ENCODE results near the gene CCDC146.
"Not testable (repeated sequence)": the region's sequence is repeated elsewhere in the genome, so short reads cannot be mapped to it uniquely, and the experiment has no call there.

The CCDC146 gene

DNA sequence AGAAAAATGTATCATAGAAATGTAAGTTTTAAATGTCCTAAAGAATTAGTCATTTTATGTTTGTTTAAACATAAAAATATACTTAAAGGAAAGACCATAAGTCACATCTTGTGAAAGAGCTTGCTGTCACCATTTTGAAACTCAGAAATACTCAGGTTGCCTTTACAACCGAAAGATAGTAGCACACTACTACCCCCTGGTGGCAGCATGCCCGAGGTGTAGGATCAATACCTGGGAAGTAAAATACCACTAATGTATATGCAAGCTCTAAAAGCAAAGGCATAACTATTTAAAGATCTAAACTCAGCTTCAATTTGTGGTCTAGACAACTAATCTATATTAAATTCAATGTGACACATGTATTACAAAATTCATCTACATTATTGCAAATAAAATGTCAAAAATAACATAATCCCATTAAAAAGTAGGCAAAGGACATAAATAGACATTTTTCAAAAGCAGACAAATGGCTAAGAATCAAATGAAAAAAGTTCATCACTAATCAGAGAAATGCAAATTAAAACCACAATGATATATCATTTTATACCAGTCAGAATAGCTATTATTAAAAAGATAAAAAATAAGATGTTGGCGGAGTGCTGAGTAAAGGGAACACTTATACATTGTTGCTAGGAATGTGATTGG, 124.9 kb downstream of the CCDC146 start:
- peak; percentile 79 for DNase-seq (ENCODE audit: low read depth)

DNA sequence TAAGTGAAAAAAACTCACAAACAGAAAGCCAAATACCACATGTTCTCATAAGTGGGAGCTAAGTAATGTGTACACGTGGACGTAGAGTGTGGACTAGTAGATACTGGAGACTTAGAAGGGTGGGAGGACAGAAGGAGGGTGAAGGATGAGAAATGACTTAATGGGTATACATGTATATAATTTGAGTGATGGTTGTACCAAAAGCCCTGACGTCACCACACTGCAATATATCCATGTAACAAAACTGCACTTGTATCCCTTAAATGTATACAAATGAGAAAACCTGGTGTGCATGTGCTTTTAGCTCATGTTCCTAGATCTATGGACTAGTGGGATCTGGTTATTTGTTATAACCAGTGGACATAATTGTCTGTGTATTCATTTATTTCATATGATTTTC, 125.7 kb downstream of the CCDC146 start:
- DNase-seq (ENCODE audit: low read depth), result no peak

- no peak for DNase-seq (ENCODE audit: low read depth)
Measured at GRCh38 chr7:77252506-77252905, 130.1 kb downstream of the CCDC146 start.

DNA sequence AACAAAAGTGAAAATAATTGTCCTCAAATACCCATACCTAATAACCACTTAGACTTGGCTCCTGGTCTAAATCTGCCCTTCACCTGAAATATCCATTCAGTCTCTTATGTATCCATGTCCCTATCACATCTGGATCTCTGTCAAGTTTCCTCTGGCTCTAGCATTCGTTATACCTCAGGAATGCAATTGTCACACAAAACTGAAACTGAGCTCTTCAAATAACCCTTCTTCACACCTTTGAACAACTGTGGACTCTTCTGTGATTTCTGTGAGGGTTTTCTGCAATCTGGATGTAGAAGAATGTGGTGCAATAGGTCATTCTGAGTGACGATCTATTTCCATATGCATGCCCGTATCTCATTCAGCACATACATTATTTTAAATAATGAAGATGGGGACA, 130.7 kb downstream of the CCDC146 start:
- no peak for DNase-seq (ENCODE audit: low read depth)

DNA sequence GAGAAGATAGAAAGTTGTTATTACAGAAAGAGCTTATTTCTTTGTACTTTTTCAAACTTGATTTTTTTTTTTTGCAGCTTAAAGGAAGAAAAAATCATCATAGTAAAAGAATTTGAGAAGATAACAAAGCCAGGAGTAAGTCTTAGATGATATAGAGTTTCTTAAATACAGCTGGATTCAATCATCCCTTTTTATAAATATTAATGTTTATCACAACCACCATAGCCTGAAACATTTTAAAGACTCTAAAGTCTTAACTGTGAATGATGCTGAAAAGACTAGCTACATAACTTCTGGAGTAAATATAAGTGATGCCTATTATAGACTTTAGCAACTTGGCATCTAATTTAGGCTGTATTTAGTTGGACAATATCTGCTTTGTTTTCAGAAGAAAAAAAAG, 132.0 kb downstream of the CCDC146 start:
- DNase-seq (ENCODE audit: low read depth), result no peak

DNA sequence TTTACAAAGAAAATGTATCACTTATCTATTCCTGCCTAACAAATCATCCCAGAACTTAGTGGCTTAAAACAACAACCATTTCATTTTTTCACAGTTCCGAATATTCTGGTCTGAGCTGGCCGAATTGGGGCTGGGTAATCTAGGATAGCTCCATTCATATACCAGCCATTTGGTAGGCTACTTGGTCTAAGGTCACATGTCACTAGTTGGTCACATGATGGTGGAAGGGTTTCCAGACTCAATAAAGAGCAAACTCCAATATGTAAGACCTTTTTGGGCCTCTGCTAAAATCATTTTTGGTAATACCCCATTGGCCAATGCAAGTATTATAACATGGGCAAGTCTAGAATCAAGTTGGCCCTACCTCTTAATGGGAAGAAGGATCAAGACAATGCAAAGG, 132.5 kb downstream of the CCDC146 start:
- no peak for DNase-seq (ENCODE audit: low read depth)

GRCh38 chr7:77258014-77258413, 135.6 kb downstream of the CCDC146 start:
- no peak for DNase-seq (ENCODE audit: low read depth)

- DNase-seq (ENCODE audit: low read depth), result no peak
Measured at GRCh38 chr7:77258593-77258992, 136.2 kb downstream of the CCDC146 start.

DNA sequence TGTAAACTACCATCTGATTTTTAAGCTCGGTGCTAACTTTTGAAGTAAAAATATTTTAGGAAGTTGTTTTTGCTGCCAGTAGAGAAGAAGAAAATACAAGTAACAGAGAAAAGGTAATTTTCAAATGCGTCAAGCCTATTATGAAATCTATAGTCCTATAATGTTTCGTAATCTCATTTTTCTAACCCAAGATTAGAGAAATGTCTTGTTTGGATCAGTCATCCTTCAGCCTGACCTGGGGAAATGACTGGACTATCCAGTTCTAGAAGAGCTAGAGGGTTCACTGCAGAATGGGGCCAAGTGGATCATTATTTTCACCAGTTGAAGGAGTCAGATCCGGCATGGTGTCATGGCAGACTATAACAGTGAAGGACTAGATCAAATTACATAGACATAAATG, 139.9 kb downstream of the CCDC146 start:
- DNase-seq (ENCODE audit: low read depth), result no peak

GRCh38 chr7:77265666-77266065, 143.3 kb downstream of the CCDC146 start:
- DNase-seq (ENCODE audit: low read depth), result no peak

DNA sequence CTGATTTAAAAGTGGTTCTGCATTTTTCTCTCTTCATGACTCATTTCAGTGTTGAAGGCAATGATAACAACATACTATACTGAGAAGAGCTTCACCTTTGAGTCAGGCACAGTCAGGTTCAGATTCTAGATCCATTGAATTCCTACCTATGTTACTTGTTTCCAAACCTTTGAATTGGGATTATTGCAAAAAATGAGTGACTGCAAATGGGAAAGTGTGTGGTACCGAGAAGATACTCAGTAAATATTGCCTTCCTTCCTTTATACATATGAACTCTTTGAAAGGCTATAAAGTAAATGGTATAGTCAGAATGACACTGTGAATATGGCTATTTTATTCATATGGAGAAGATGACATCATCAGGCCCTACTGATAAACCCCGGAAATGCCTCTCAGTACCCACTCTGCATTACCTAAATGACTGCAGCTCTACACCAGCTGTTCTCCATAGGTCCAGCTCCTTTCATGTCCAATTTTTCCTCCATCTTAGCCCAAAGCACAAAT, 143.9 kb downstream of the CCDC146 start:
- DNase-seq (ENCODE audit: low read depth), result no peak

DNA sequence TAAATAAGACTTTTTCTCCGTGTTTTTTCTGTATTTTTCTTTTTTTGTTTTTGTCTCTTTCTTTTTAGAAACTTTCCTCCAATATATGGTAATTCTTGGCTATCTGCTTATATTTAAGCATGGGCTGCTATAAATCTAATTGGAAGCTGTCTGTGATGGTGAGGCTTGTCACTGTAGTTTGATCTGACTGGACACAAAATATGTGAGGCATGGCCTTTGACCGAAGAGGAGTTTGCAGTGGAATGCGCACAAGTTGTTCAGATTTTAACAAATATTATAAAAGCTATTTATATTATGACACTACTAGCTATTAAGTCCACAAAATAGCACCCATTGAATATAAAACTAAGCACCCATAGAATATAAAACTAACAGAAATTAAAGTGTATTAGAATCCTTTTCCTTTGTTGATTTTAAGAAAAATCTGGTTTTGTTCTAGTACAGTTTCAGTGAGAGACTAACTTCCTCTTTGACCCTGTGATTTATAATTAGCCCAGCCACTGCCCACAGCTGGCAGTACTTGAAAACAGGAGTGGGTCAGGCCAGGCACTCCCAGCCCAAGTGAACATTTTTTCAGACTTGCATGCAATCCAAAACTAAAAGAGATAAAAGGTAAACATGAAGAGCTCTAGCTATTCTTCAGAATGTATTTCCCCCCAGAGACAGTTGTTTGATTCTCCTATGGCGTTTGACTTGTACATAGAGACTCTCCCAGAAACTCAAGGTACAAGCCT, 147.1 kb downstream of the CCDC146 start:
- no peak for DNase-seq (ENCODE audit: low read depth)

DNA sequence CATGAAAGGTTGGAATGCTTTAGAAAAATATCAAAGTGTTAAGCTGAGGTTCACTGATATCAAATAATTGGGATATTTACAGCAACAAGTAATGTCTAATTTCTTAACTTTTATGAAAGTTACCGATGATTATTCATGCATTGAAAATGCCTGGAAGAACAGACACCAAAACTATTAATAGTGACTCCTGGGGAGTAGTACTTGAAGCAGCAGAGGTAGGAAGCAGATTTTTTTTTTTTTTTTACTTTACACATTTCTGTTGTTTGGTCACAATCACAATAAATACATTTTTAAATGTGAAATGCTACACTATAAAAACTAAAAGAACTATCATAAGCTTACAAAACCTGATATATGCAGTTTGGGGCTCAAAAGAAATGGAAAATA, 147.7 kb downstream of the CCDC146 start:
- DNase-seq (ENCODE audit: low read depth), result no peak

GRCh38 chr7:77271766-77272165, 149.4 kb downstream of the CCDC146 start:
- no peak for DNase-seq (ENCODE audit: low read depth)

- DNase-seq (ENCODE audit: low read depth), result not testable (repeated sequence)
Measured at GRCh38 chr7:77275663-77276062, 153.2 kb downstream of the CCDC146 start.

DNA sequence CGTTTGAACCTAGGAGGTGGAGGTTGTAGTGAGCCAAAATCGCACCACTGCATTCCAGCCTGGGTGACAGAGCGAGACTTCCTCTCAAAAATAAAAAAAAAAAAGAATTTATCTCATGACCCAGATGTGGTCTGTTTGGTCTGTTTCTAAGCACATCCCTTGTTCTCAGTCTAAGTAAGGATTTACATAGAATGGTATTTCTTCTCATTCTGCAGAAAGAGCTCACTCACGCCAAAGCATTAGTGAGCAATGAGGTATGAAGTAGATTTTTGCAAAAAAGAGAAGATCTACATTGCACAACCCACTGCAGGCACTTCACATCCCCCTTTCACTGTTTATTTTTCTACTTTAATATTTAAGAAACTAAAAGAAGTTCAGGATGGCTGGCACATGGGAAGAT, 153.7 kb downstream of the CCDC146 start:
- no peak for DNase-seq (ENCODE audit: low read depth)

DNA sequence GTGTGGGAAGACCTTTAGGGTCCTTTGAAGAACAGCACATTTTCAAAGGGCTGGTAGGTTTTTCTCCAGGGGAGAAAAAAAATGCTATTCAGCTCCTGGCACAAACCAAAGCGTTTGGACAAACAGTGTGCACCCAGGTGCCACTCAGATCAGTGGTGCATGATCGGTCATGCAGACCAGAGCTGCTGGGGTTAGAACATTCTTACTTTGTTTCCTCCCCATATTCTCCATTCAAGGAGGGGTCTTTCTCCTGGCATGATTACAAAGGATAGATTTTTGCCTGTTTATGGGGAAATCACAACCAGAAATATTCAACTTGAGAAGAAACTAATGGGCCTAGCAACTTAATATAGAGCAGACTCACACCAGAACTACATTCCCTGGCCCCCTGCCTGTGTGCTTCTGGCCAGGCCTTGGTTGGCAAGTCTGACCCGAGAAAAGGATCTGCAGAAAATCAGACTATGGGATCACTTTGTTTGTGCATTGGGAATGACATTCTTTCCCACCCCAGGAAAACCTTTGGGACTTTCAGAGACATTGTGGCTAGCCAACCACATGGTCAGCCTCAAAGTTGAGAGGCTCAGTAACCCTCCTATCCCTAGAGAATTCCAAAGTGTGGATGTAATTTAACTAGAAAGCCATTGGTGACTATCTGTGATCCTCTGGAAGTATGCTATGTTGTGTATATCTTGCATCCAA, 159.5 kb downstream of the CCDC146 start:
- DNase-seq (ENCODE audit: low read depth), result no peak

DNA sequence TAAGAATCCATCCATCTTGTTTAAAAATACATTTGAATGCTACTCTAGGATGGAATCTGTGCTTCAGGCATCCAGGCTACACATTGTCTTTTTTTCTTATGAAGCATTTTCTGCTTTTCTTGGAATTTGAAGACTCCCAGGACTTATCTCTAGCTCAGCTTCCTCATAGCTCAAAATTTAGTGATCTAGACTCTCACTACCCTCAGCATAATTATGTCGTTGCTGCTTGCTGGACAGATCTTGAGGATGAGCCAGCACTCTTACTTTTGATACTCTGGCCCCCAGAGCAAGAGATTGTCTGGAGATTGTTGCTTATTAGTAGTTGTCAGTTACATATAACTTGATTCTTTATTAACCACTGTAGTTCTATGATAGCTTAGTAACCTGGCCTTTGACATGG, 160.5 kb downstream of the CCDC146 start:
- no peak for DNase-seq (ENCODE audit: low read depth)

DNA sequence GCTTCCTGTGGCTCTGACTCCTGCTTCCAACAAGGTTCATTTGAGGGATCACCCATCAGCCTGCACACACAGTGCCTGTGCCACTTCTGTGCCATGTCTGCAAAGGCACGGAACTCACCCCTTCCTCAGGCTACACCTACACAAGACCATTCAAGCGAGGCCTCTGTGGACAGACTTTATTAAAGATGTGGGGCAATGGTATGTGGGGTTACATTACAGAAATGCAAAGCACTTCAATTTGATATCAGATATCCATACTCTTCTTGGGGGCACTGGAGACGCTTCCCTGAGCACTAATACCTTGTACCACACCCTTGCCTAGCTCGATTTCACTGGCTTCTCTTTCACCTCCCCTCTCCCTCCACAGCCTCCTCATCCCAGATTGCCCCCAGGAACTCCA, 161.6 kb downstream of the CCDC146 start:
- no peak for DNase-seq (ENCODE audit: low read depth)

- no peak for DNase-seq (ENCODE audit: low read depth)
Measured at GRCh38 chr7:77284616-77285015, 162.2 kb downstream of the CCDC146 start.

DNA sequence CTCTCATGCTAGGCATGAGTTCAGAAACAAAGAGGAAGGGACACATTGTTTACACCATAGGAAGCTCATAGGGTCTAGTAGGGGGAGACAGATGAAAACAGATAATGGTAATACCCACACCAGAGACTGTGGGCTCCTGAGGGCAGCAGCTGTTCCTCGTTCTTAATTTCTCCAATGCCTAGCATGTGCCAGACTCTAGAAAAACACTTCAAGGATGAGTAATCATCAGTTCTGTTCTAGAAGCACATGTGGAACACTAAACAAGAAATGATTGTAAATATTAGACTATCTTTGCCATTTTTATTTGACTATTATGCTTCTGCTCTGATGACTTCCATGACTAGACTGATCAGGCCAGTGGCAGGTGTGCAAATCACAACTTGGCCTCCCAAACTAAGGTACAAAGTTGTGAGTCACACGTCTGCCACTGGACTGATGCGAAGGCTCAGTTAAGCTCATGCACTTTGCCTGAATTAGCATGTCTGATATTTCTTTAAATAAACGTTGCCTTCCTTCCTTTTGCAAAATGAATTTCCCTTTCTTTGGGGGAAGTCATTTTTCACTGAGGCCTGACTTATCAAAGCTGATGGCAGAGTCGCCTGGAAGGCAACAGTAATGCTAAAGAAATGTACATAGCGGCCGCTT, 166.4 kb downstream of the CCDC146 start:
- no peak for DNase-seq (ENCODE audit: low read depth)

- DNase-seq (ENCODE audit: low read depth), result no peak
Measured at GRCh38 chr7:77289387-77289786, 167.0 kb downstream of the CCDC146 start.

- no peak for DNase-seq (ENCODE audit: low read depth)
Measured at GRCh38 chr7:77290425-77290824, 168.0 kb downstream of the CCDC146 start.
